WTC11 (cell line): ENCODE data around the gene RPS6KA6. TPM values are rescaled to one million over a fixed set of nuclear protein-coding genes. Genes with fewer than 3 reads are reported as not detected.

Source experiments
- ATAC-seq: fragments of 200-7000 bp; cut with Tn5 transposase; 2 replicates; pipeline ENCODE4 v1.10.0; 2021; ENCODE audit warnings: mild to moderate bottlenecking, moderate library complexity
- CTCF ChIA-PET: fragments of 300-600 bp; sonication (Branson Sonifier 250); formaldehyde crosslinking; loops from one replicate; lab custom pipeline; 2021; ENCODE audit warnings: antibody characterized with exemption; lab: Charles Lee
- POLR2A ChIA-PET: fragments of 350-600 bp; sonication (Branson Sonifier 250); formaldehyde crosslinking; loops from one replicate; lab custom pipeline; 2021; ENCODE audit warnings: antibody characterized with exemption; lab: Charles Lee
- DNase-seq: peaks from one replicate; pipeline ENCODE4 v3.0.0; 2021; ENCODE audit warnings: low spot score
- H3K27ac Mint-ChIP-seq: 2 replicates; pipeline ENCODE4 v1.8.0; 2021; ENCODE audit warnings: mixed read lengths
- H3K27me3 Mint-ChIP-seq: 2 replicates; pipeline ENCODE4 v1.8.0; 2021; ENCODE audit warnings: low read depth, mild to moderate bottlenecking, moderate library complexity, mixed read lengths
- H3K36me3 Mint-ChIP-seq: 2 replicates; pipeline ENCODE4 v1.8.0; 2021; ENCODE audit warnings: mixed read lengths
- H3K4me1 Mint-ChIP-seq: 2 replicates; pipeline ENCODE4 v1.8.0; 2022; ENCODE audit warnings: mixed read lengths
- H3K4me3 Mint-ChIP-seq: 2 replicates; pipeline ENCODE4 v1.8.0; 2021; ENCODE audit warnings: mild to moderate bottlenecking, moderate library complexity, mixed read lengths
- H3K9me3 Mint-ChIP-seq: 2 replicates; pipeline ENCODE4 v1.8.0; 2021; ENCODE audit warnings: mixed read lengths
- ARID4B ChIP-seq: sonication (generic); formaldehyde crosslinking; IDR thresholded peaks from 2 replicates; pipeline ENCODE4 v1.8.0; 2023; ENCODE audit warnings: missing genetic modification reagents, mild to moderate bottlenecking, borderline replicate concordance
- CREB1 ChIP-seq: sonication (generic); formaldehyde crosslinking; IDR thresholded peaks from 2 replicates; pipeline ENCODE4 v1.8.0; 2023; ENCODE audit warnings: mild to moderate bottlenecking, missing genetic modification reagents
- FOXJ3 ChIP-seq: sonication (generic); formaldehyde crosslinking; IDR thresholded peaks from 2 replicates; pipeline ENCODE4 v1.9.0; 2021; ENCODE audit warnings: missing genetic modification reagents, mild to moderate bottlenecking, borderline replicate concordance
- GRHL2 ChIP-seq: fragments of 250-450 bp; sonication (Bioruptor Pico); IDR thresholded peaks from 2 replicates; pipeline ENCODE4 v1.8.0; 2022; ENCODE audit warnings: mild to moderate bottlenecking, moderate library complexity; ENCODE audit not compliant: insufficient replicate concordance, severe bottlenecking
- HMGA2 ChIP-seq: fragments of 250-450 bp; sonication (Bioruptor Pico); IDR thresholded peaks from 2 replicates; pipeline ENCODE4 v1.4.0; 2021; ENCODE audit warnings: mild to moderate bottlenecking, moderate library complexity
- HMGXB4 ChIP-seq: sonication (generic); formaldehyde crosslinking; IDR thresholded peaks from 2 replicates; pipeline ENCODE4 v1.8.1; 2023; ENCODE audit warnings: mild to moderate bottlenecking, moderate library complexity, missing genetic modification reagents
- IRF1 ChIP-seq: sonication (generic); formaldehyde crosslinking; IDR thresholded peaks from 2 replicates; pipeline ENCODE4 v1.8.0; 2023; ENCODE audit warnings: missing genetic modification reagents
- JUN ChIP-seq: sonication (generic); formaldehyde crosslinking; IDR thresholded peaks from 2 replicates; pipeline ENCODE4 v1.8.0; 2023; ENCODE audit warnings: mild to moderate bottlenecking, missing genetic modification reagents
- MXD4 ChIP-seq: fragments of 250-450 bp; sonication (Bioruptor Pico); IDR thresholded peaks from 2 replicates; pipeline ENCODE4 v1.8.0; 2021; ENCODE audit warnings: mild to moderate bottlenecking, moderate library complexity, borderline replicate concordance
- NFE2L1 ChIP-seq: sonication (generic); formaldehyde crosslinking; IDR thresholded peaks from 2 replicates; pipeline ENCODE4 v1.8.1; 2023; ENCODE audit warnings: missing genetic modification reagents
- NFYB ChIP-seq: sonication (generic); formaldehyde crosslinking; conservative IDR thresholded peaks from 2 replicates; pipeline ENCODE4 v1.8.0; 2022; ENCODE audit warnings: low read depth, missing genetic modification reagents
- NR1H2 ChIP-seq: sonication (generic); formaldehyde crosslinking; IDR thresholded peaks from 2 replicates; pipeline ENCODE4 v1.9.0; 2021; ENCODE audit warnings: mild to moderate bottlenecking, moderate library complexity, missing genetic modification reagents
- NR3C1 ChIP-seq: sonication (generic); formaldehyde crosslinking; conservative IDR thresholded peaks from 2 replicates; pipeline ENCODE4 v1.8.1; 2023; ENCODE audit warnings: low read depth, mild to moderate bottlenecking, missing genetic modification reagents
- RELA ChIP-seq: sonication (generic); formaldehyde crosslinking; IDR thresholded peaks from 2 replicates; pipeline ENCODE4 v1.8.1; 2022; ENCODE audit warnings: missing genetic modification reagents, mild to moderate bottlenecking, borderline replicate concordance
- ZMAT4 ChIP-seq: fragments of 250-450 bp; sonication (Bioruptor Pico); IDR thresholded peaks from 2 replicates; pipeline ENCODE4 v1.9.0; 2021; ENCODE audit warnings: mild to moderate bottlenecking
- ZNF121 ChIP-seq: sonication (generic); formaldehyde crosslinking; IDR thresholded peaks from 2 replicates; pipeline ENCODE4 v1.8.0; 2023; ENCODE audit warnings: missing genetic modification reagents
- ZNF138 ChIP-seq: sonication (generic); formaldehyde crosslinking; conservative IDR thresholded peaks from 2 replicates; pipeline ENCODE4 v1.8.1; 2022; ENCODE audit warnings: mild to moderate bottlenecking, moderate library complexity, missing genetic modification reagents
- ZNF219 ChIP-seq: sonication (generic); formaldehyde crosslinking; IDR thresholded peaks from 2 replicates; pipeline ENCODE4 v1.8.0; 2023; ENCODE audit warnings: missing genetic modification reagents, mild to moderate bottlenecking, borderline replicate concordance
- ZNF232 ChIP-seq: sonication (generic); formaldehyde crosslinking; IDR thresholded peaks from 2 replicates; pipeline ENCODE4 v1.8.0; 2022; ENCODE audit warnings: mild to moderate bottlenecking, missing genetic modification reagents
- ZNF263 ChIP-seq: sonication (generic); formaldehyde crosslinking; IDR thresholded peaks from 2 replicates; pipeline ENCODE4 v1.8.1; 2022; ENCODE audit warnings: low read depth, mild to moderate bottlenecking, moderate library complexity, missing genetic modification reagents
- ZNF317 ChIP-seq: sonication (generic); formaldehyde crosslinking; IDR thresholded peaks from 2 replicates; pipeline ENCODE4 v1.8.1; 2023; ENCODE audit warnings: low read depth, mild to moderate bottlenecking, moderate library complexity, missing genetic modification reagents, borderline replicate concordance
- ZNF396 ChIP-seq: fragments of 250-450 bp; sonication (Bioruptor Pico); IDR thresholded peaks from 2 replicates; pipeline ENCODE4 v1.8.0; 2021; ENCODE audit warnings: mild to moderate bottlenecking, moderate library complexity, borderline replicate concordance
- ZNF512 ChIP-seq: sonication (generic); formaldehyde crosslinking; IDR thresholded peaks from 2 replicates; pipeline ENCODE4 v1.8.1; 2022; ENCODE audit warnings: missing genetic modification reagents, borderline replicate concordance
- total RNA-seq: library from RNA; stranded (reverse); gene quantifications from 3 replicates; pipeline ENCODE4 v1.2.3, GENCODE V29; 2021

RPS6KA6 gene
- total RNA-seq, 1 experiment from 2014 or later, result 13.3 TPM

- TF ChIP-seq MXD4 (no peak), HMGXB4 (CRISPR knock-in tag) (no peak), ZMAT4 (no peak), NFYB (no peak), HMGA2 (CRISPR knock-in tag) (no peak), NR1H2 (no peak), ZNF138 (CRISPR knock-in tag) (no peak), ZNF317 (no peak), ARID4B (CRISPR knock-in tag) (no peak), ZNF396 (CRISPR knock-in tag) (no peak), NR3C1 (no peak), CREB1 (CRISPR knock-in tag) (no peak)
Measured at GRCh38 chrX:84108584-84108983, 79.4 kb downstream of the RPS6KA6 start (continued).

GRCh38 chrX:84099120-84099519 is 88.9 kb downstream of the RPS6KA6 start:
- Mint-ChIP-seq H3K4me1 (no peaks in the 10 kb centered on the region), H3K36me3 (no peaks in the 10 kb centered on the region), H3K9me3 (no peaks in the 10 kb centered on the region), H3K4me3 (no peak overlapping the region)
- ChIA-PET CTCF (no interaction called here), POLR2A (no interaction called here)
- DNase-seq (no peak), ATAC-seq (no peak)
- TF ChIP-seq GRHL2 (CRISPR knock-in tag), result no peak
- no peak for TF ChIP-seq ZNF512 (CRISPR knock-in tag)
- TF ChIP-seq ZMAT4, result no peak
- TF ChIP-seq FOXJ3 (CRISPR knock-in tag), result no peak
- TF ChIP-seq IRF1 (CRISPR knock-in tag), result no peak
- no peak for TF ChIP-seq ARID4B (CRISPR knock-in tag)
- TF ChIP-seq RELA, result no peak
- TF ChIP-seq MXD4, result no peak
- TF ChIP-seq ZNF219, result no peak
- TF ChIP-seq ZNF263, result no peak
- TF ChIP-seq ZNF232 (CRISPR knock-in tag), result no peak
- TF ChIP-seq ZNF121 (CRISPR knock-in tag), result no peak
- TF ChIP-seq JUN, result no peak
- no peak for TF ChIP-seq NFE2L1 (CRISPR knock-in tag)
- TF ChIP-seq, all 79 proteins: peak for 0
- no peaks in the 10 kb centered on the region for H3K27me3 Mint-ChIP-seq
- no peak overlapping the region for H3K27ac Mint-ChIP-seq
